ENCODE data around the gene SMC5. TPM values are rescaled to one million over a fixed set of nuclear protein-coding genes. Genes with fewer than 3 reads are reported as not detected.

Gene SMC5
- total and polyA plus RNA-seq, 4 donors, result 5.6 to 70.8 (median 10.3) TPM

- H3K9ac ChIP-seq (ENCODE audit: low read depth in 1 of 2, low read length in 2 of 2), result no peak overlapping the region
- DNase-seq (ENCODE audit: low spot score), result no peak
- peaks cover 1 to 30% (median 20%) of the 10 kb centered on the region in 4 donors for H3K36me3 ChIP-seq (ENCODE audit: control insufficient read depth in 4 of 4, insufficient read depth in 3 of 4, low read depth in 1 of 4, low read length in 3 of 4)
- H3K4me3 ChIP-seq (ENCODE audit: low read depth in 1 of 3, low read length in 3 of 3), result no peak overlapping the region
- H3K27ac ChIP-seq (ENCODE audit: low read depth in 1 of 2, low read length in 2 of 2), result no peak overlapping the region
- TF ChIP-seq YY1 (IDR thresholded peaks at IDR 0.05), result no peak
- TF ChIP-seq CTCF (IDR thresholded peaks at IDR 0.05; ENCODE audit: low read depth, low read length, missing input control), result no peak
- TF ChIP-seq FOXA1 (IDR thresholded peaks at IDR 0.05), result no peak
- TF ChIP-seq GABPA (IDR thresholded peaks at IDR 0.05 in 1 of 2, conservative IDR thresholded peaks at IDR 0.05 in 1 of 2), result no peak
- no peak for TF ChIP-seq FOXA2 (IDR thresholded peaks at IDR 0.05)
- TF ChIP-seq ATF3 (IDR thresholded peaks at IDR 0.05), result no peak
- no peak for TF ChIP-seq MAX (IDR thresholded peaks at IDR 0.05)
- no peak for TF ChIP-seq JUND (IDR thresholded peaks at IDR 0.05)
- TF ChIP-seq SP1 (IDR thresholded peaks at IDR 0.05), result no peak
- no peak for TF ChIP-seq REST (IDR thresholded peaks at IDR 0.05)
- no peak for TF ChIP-seq NR2F2 (IDR thresholded peaks at IDR 0.05)
- no peak for TF ChIP-seq TAF1 (conservative IDR thresholded peaks at IDR 0.05)
- no peak for TF ChIP-seq RXRA (IDR thresholded peaks at IDR 0.05)
- no peak for TF ChIP-seq HNF4A (conservative IDR thresholded peaks at IDR 0.05)
- no peak for TF ChIP-seq RAD21 (IDR thresholded peaks at IDR 0.05)
- no peak for TF ChIP-seq HNF4G (IDR thresholded peaks at IDR 0.05)
- no peak for TF ChIP-seq EGR1 (IDR thresholded peaks at IDR 0.05; ENCODE audit: low read depth in 2 of 2)
- TF ChIP-seq ZBTB33 (IDR thresholded peaks at IDR 0.05), result no peak
- H3K9me3 ChIP-seq (ENCODE audit: control insufficient read depth in 4 of 4, low read length in 3 of 4), result no peaks in the 10 kb centered on the region
- H3K4me1 ChIP-seq (ENCODE audit: control insufficient read depth in 4 of 4, insufficient read depth in 4 of 4, low read length in 3 of 4), result no peaks in the 10 kb centered on the region
- WGBS, result 97% methylated on average over 1 of the region's 1 CpG
- H3K27me3 ChIP-seq (ENCODE audit: control insufficient read depth in 4 of 4, insufficient read depth in 4 of 4, low read length in 3 of 4), result no peaks in the 10 kb centered on the region
Observed at GRCh38 chr9:70297141-70297540, 38.4 kb downstream of the SMC5 start.

All from liver (tissue), 9 donors.